RWPE1 (cell line): ENCODE data around the gene MARK3.
A peak's percentile ranks its signal among the peaks of the same experiment; 100 is the strongest.

Source experiments
- CTCF ChIA-PET: fragments of 350-600 bp; sonication (Branson Sonifier 250); formaldehyde crosslinking; extraction: SDS; loops from one replicate; lab custom pipeline; 2021; lab: Yijun Ruan, JAX
- POLR2A ChIA-PET: fragments of 400-600 bp; formaldehyde crosslinking; extraction: SDS; loops from one replicate; lab custom pipeline; 2020; ENCODE audit warnings: antibody characterized with exemption; ENCODE audit not compliant: low non-redundant PET; lab: Yijun Ruan, JAX
- DNase-seq: peaks from one replicate; pipeline ENCODE4 v3.0.0; 2012; ENCODE audit warnings: low spot score
- H3K27ac ChIP-seq: fragments of 450-650 bp; 2 replicates; pipeline ENCODE4 v1.5.1; 2017
- TF ChIP-seq, protein P1 (sequence below): fragments of 450-650 bp; conservative IDR thresholded peaks from 2 replicates; pipeline ENCODE4 v1.5.1; 2017; ENCODE audit warnings: low read depth, mild to moderate bottlenecking

The MARK3 gene

DNA sequence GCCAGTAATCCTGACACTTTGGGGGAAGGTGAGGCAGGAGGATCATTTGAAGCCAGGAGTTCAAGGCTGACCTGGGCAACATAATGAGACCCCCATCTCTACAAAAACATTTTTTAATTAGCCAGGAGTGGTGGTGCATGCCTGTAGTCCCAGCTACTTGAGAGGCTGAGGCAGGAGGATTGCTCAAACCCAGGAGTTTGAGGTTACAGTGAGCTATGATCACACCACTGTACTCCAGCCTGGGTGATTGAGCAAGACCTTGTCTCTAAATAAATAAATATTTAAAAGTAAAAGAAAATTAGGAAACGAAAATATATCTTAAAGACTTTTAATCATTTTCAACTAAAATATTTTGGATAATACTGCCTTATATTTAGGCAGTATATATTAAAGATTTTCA lies 111.6 kb downstream of the MARK3 start:
- TF ChIP-seq, protein P1, sequence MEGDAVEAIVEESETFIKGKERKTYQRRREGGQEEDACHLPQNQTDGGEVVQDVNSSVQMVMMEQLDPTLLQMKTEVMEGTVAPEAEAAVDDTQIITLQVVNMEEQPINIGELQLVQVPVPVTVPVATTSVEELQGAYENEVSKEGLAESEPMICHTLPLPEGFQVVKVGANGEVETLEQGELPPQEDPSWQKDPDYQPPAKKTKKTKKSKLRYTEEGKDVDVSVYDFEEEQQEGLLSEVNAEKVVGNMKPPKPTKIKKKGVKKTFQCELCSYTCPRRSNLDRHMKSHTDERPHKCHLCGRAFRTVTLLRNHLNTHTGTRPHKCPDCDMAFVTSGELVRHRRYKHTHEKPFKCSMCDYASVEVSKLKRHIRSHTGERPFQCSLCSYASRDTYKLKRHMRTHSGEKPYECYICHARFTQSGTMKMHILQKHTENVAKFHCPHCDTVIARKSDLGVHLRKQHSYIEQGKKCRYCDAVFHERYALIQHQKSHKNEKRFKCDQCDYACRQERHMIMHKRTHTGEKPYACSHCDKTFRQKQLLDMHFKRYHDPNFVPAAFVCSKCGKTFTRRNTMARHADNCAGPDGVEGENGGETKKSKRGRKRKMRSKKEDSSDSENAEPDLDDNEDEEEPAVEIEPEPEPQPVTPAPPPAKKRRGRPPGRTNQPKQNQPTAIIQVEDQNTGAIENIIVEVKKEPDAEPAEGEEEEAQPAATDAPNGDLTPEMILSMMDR: no peak
- no peak for DNase-seq
- ChIA-PET CTCF (no interaction called here), POLR2A (no interaction called here)
- peak overlapping the region; percentile 56 for H3K27ac ChIP-seq

DNA sequence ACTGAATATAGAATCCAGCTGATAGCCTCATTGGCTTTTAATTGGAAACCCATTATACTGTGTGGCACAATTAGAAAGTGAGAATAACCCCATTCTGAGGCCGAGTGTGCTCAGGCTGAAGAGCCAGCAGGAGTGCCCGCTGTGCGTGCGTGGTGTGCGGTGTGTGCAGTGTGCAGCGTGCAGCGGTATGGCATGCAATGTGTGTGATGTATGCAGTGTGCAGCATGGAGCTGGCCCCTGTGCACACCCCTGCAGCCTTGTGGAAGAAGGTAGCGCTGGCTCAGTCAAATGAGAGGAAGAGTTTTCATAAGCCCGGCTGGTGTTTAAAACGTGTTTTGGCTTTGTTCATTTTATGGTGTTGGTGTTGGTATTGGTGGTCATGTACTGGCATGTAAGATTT lies 114.5 kb downstream of the MARK3 start:
- H3K27ac ChIP-seq: peak overlapping the region; percentile 72
- ChIA-PET POLR2A (no interaction called here), CTCF (interaction anchor here (1.1 to 2.9 kb wide), 6 partner anchors 11 to 47 kb away, joined by 3 to 16 read pairs (median 10); no protein-coding TSS in a partner anchor)
- TF ChIP-seq, protein P1: no peak
- no peak for DNase-seq

DNA sequence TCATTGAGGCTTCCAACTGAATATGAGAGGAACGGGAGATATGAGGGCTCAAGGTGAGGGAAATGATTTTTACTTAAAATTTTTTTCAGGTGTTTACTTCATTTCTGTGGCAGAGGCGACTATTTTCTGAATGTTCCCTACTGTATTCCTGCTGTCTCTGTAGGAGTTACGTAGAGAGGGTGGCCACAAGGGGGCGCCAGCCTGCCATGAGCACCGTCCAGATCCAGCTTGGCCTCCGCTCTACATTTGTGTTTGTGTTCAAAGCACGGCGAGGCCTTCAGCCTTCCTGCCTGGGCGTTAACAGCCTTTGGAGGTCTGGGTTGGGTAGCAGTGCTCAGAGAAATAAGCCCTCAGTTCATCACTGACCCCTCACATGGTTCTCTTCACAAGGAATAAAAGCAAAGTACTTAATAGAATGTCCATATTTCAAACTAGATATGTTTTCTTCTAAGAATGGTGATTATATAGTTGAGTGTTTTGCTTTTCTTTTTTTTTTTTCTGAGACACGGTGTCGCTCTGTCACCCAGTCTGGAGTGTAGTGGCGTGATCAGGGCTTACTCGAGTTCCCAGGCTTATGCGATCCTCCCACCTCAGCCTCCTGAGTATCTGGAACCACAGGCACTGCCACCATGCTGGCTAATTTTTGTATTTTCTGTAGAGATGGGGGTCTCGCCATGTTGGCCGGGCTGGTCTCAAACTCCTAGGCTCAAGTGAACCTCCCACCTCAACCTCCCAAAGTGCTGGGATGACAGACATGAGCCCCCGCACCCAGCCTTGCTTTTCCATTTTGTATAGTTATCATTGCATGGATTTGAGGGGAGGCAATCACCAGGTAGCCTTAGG lies 115.2 kb downstream of the MARK3 start:
- peak; percentile 55 for DNase-seq
- H3K27ac ChIP-seq: peak overlapping the region; percentile 72
- POLR2A ChIA-PET: no interaction called here
- CTCF ChIA-PET: interaction anchor here (0.5 to 2.9 kb wide), 10 partner anchors 10 to 447 kb away, joined by 3 to 16 read pairs (median 6); no protein-coding TSS in a partner anchor
- TF ChIP-seq, protein P1: peak; percentile 95

DNA sequence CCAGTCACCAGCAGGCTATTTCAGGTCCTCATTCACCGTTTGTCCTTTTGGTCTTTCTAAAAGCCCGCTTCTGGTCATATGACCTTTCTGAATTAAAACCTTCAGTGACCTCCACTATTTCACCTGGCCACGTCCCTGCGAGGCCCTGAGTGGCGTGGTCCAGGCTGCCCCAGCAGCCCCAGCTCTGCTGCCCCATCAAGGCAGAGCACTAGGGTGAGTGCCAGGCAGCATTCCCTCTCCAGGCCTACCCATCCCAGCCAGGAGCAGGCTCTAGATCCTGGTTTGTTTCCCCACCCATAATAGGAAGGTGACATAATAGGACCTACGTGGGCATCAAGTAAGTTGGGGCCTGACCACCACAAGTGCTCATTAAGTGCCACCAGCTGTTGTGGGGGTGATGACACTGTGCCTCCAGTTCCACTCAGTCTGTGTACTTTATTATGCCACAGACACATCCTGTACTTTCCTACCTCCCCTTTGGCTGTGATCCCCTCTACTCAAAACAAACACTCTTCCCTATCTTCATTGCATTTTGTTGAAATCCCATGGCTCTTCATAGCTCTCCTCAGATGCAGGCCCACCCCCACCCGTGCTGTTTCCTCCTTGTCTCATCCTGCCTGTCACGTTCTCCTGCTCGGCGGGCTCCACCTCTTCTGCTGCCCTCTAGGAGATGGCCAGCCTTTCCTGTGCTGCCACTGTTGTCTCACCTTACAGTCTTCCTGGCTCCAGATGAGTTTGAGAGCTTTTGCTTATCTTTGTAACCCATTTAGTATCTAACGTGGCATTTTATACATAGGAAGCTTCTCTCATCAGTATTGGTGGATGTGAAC lies 116.0 kb downstream of the MARK3 start:
- CTCF ChIA-PET: interaction anchor here (0.7 to 2.9 kb wide), 3 partner anchors 9 to 72 kb away, joined by 5 to 12 read pairs (median 5); no protein-coding TSS in a partner anchor
- DNase-seq: no peak
- POLR2A ChIA-PET: no interaction called here
- peak overlapping the region; percentile 72 for H3K27ac ChIP-seq
- TF ChIP-seq, protein P1: no peak

DNA sequence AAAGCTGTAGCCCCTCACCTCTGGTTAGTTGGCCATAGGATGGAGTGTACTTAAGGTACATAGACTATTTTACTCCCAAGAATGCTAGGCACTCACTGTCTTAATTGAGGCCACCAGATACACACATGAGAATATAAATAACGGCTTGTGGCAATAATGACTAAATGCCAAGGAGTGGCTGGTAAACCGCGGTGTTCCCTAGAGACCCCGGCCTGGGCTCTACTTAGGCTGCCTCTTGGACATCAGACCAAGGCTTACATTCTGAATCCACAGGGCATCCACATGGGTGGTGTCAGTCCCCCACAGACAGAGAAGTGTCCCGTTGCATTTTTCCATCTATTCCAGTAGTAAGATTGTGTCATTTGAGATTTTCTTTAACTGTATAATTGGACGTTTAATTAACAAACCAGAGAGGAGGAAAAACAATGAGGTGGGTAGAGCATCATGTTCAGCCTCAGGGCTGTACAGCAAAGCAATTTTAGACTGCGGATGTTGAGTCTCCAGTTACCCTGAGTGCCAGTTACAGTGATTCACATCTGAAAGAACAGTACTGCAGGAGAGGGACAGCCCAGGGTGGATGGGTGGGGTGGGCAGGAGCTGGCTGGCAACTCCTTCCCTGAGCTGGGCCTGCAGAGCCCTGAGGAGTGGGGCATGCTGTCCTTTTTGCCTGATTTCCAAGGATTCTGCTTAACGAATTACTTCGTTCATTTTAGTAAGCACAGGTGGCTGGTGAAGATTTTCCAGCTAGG lies 116.9 kb downstream of the MARK3 start:
- DNase-seq: no peak
- CTCF ChIA-PET: interaction anchor here (0.7 to 2.9 kb wide), 2 partner anchors 8 to 73 kb away, joined by 5 to 12 read pairs; no protein-coding TSS in a partner anchor
- TF ChIP-seq, protein P1: no peak
- peak overlapping the region; percentile 39 for H3K27ac ChIP-seq
- POLR2A ChIA-PET: no interaction called here

DNA sequence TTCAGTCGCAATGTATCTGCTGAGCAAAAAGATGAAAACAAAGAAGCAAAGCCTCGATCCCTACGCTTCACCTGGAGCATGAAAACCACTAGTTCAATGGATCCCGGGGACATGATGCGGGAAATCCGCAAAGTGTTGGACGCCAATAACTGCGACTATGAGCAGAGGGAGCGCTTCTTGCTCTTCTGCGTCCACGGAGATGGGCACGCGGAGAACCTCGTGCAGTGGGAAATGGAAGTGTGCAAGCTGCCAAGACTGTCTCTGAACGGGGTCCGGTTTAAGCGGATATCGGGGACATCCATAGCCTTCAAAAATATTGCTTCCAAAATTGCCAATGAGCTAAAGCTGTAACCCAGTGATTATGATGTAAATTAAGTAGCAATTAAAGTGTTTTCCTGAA lies 117.7 kb downstream of the MARK3 start:
- TF ChIP-seq, protein P1: no peak
- CTCF ChIA-PET: no interaction called here

More for the DNA sequence above, 117.7 kb downstream of the MARK3 start:
- DNase-seq: no peak
- POLR2A ChIA-PET: no interaction called here
- no peak overlapping the region for H3K27ac ChIP-seq
